ENCODE measurements around the gene GGACT.
A peak's percentile ranks its signal among the peaks of the same experiment; 100 is the strongest.
"Not testable (repeated sequence)": the region's sequence is repeated elsewhere in the genome, so short reads cannot be mapped to it uniquely, and the experiment has no call there.

Gene GGACT

DNA sequence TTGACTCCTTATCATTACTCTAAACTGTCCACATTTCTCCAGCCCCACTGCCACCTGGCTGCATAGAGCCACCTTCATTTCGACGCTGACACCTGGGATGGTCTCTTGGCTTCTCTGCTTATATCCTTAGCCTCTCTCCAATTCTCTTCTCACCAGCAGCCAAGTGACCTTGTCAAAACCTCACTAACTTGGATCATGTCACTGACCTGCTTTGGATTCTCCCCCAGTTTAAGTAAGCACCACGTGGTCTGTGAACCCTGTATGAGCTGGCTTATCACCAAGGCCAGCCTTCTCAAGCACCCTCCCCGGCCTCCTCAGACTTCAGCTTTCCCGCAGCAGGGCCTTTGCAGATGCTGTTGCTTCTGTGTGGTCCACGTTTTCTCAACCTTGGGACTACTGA is 12.3 kb upstream of the GGACT start:
- DNase-seq (ENCODE audit: low read depth): no peak

DNA sequence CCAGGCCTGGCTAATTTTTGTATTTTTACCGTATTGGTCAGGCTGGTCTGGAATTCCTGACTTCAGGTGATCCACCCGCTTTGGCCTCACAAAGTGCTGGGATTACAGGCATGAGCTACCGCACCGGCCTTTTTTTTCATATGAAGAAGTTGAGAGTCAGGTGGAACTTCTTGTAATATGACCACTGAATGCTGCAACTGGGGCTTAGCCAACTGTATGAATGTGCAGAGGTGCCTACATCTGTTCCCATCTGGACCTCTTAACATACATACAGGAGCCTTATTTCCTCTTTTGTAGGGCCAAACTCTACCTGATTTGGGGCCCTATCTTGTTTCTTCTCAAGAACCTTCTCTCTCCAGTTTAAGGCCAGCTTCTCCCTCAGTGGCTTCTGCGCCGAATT is 11.9 kb upstream of the GGACT start:
- DNase-seq (ENCODE audit: low read depth): no peak

- no peak for DNase-seq (ENCODE audit: low read depth)
These were observed 8.7 kb upstream of the GGACT start for GRCh38 chr13:100597253-100597652.

- DNase-seq (ENCODE audit: low read depth): no peak
These were observed 7.9 kb upstream of the GGACT start for GRCh38 chr13:100596516-100596915.

DNA sequence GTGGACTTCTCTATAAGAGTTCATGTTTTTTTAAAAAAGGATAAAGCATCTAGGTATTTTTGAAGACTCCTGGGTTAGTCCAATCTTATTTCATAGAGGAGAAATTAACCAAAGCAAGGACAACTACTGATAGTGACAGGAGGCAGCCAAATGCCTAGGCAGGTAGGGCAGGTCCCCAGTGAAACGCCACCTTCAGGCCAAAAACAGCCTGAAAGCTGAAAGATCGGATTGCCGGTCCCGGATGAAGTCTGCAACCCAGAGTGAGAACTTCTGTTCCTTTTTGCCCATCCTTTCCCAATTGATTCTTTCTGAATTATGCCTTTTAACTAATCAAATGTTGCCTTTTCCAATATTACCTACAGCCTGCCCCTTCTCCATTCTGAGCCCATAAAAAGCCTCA is 6.1 kb upstream of the GGACT start:
- no peak for DNase-seq (ENCODE audit: low read depth)

- DNase-seq (ENCODE audit: low read depth): no peak
These were observed 5.7 kb upstream of the GGACT start for GRCh38 chr13:100594255-100594654.

- DNase-seq (ENCODE audit: low read depth): no peak
These were observed 663 bp upstream of the GGACT start for GRCh38 chr13:100589178-100589725.

DNA sequence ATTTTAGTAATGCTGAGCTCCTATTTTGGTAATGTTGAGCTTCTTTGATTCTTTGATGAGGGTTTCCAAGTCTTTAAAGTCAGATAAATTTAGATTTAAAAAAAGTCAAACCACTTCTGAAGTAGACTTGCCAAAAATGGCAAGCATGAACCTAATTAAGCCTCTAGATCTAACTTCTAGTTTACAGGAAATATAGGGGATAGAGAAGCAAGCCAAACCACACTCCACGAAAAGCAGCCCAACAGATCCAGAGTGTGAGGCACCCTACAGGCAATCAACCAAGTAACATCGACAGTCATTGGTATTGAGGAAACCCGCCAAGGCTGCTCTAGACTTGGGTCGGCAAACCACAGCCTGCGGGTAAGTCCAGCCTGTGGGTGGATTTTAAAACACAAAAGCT is 3.7 kb downstream of the GGACT start:
- no peak for DNase-seq (ENCODE audit: low read depth)

DNA sequence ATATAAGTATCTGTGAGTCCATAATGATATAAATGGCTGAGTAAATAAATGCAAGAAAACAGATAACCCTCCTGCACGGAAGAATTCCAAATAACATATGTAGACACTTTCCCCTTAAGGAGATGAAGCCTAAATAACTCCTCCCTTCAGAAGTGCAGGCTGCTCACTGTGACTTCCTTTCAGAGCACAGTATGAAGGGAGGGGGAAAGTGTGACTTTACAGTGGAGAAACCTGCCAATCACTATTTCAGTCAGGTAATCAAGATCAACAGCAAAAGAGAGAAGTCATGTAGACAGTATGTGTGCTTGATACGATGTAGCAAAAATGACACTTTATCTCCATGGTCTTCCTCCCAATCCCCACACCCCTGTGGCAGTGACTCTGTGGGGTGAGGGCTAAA is 7.1 kb downstream of the GGACT start:
- no peak for DNase-seq (ENCODE audit: low read depth)

GRCh38 chr13:100581030-100581429 is 7.6 kb downstream of the GGACT start:
- no peak for DNase-seq (ENCODE audit: low read depth)

DNA sequence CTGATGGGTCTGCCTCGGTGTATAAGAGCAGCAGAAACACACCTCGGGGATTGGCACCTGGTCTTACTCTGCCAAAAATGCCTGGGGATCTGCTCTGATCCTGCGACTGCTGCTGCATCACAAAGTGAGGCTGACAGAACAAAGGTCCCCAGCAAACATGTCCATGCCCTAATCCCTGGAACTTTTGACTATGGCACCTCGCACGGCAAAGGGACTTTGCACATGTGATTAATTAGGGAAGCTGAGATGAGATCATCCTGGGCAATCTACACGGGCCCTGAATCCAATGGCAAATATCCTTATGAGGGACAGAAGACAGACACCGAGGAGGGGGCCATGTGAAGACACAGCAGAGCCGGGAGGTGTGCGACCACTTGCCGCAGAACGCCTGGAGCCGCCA is 8.5 kb downstream of the GGACT start:
- no peak for DNase-seq (ENCODE audit: low read depth)

GRCh38 chr13:100577239-100577638 is 11.3 kb downstream of the GGACT start:
- not testable (repeated sequence) for DNase-seq (ENCODE audit: low read depth)

DNA sequence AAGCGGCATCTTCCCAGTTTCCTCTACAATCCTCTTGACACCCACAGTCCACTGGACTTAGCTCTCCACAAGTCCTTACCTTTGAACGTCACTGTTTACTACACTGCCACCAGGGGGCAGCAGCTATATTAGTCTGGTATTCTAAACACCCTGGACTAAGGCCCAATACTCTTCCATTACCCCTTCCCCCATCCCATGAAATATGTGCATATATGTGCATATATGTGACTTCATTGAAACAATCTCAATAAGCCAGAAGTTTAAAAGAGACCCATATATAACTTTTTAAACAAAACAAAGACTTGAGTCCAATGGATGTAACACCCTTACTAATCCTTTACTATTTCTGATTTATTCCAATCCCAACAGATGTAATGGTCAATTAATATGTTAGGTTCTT is 15.5 kb downstream of the GGACT start:
- DNase-seq (ENCODE audit: low read depth): peak; percentile 56

DNA sequence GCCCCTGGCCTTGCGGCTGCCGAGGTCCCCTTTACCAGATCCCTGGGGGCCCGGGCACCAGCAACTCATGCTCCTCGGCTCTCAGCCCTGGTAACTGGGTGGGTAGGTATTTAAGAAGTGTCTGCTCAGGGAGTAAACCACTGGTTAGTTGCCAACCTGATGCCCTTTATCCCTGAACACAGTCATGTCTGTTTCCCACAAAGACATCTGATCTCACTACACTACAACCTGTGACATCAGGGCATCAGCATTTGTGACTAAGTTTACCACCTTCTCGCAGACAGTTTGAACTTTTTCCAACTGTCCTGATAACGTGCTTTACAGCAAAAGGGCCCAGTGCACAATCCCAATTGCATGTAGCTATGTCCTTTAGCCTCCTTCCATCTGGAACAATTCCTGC is 22.0 kb downstream of the GGACT start:
- no peak for DNase-seq (ENCODE audit: low read depth)

DNA sequence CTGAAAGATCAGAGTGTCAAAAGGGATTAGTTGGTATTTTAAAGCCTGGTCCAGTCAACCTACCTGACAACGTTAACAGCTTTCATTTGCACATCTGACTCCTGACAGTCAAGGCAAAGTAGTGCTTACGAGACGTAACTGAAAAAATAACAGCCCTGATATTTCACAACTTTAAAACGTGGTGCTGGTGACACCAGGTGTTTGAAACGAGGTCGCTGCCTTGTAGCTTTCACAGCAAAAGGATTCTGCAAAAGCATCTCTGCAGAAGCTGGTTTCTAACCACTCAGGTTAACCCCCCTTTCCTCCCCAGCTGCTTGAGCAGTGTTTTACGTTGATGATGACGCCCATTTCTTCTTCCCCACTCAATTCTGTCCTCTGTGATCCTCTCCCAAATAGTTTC is 23.3 kb downstream of the GGACT start:
- DNase-seq (ENCODE audit: low read depth): no peak

DNA sequence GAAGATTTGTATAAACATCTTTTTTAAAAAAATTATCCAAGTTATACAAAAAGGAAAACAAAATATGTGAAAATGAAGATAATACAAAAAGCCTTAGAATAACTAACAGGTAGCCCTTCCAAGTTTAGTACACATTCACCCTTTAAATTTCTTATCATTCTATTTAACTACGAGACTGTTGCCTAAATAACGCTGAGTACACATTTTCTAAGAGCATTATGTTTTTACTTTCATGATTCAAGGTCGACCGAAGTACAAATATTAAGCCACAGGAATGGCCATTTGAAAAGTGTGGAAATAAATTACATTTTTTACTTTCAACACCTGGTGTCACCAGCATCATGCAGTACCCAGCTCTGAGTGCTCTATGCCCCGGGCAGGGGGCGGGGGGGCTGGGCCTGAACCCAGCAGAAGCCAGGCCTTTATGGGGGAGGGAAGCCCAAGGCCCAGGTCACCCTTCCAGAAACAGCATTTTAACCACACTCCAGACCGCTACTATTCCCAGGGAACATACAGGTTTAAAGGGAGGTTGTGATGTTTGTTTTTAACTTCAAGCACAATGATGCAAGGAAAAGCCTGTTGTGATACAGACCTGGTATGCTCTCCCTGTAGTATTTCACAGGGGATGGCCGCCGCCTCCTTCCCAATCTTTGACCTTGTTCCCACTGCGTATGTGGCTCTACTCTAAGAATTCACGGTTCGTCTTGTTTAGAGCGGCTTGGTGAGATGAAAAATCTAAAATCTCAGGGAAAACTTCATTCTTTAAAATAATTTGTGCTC is 24.0 kb downstream of the GGACT start:
- no peak for DNase-seq (ENCODE audit: low read depth)

DNA sequence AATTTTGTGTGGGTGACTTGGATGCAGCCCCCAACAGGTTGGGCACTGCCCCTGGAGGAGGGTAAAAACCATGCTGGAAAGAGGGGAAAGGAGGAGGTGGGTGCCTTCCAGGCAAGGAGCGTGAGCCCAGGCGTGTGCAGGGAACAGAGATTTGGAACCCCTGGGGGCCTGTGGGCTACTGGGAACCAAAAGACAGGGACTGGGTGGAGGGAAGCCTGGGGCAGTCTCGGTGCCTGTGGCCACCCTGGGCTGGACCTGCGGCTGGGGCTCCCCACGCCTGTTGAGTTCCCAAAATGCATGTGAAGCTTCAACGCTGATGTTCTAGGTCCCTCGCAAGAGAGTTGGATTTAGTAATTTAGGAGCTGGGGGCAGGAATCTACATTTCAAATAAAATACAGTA is 24.8 kb downstream of the GGACT start:
- DNase-seq (ENCODE audit: low read depth): no peak

- no peak for DNase-seq (ENCODE audit: low read depth)
These were observed 26.9 kb downstream of the GGACT start for GRCh38 chr13:100561599-100562204.

DNA sequence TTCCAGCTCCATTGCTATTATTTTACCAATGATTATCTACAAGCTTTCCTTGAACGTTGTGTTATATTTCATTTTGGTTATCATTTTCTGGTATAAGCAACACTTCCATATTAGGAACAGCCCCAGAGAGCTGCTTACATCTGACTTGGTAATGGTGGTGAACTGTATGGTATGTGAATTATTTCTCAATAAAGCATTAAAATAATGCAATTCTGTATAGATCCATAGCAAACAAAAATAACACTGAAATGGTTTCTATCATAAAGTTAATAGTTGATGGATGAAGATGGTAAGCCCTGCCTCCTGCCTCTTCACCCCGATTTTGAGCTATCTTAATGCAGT is 27.5 kb downstream of the GGACT start:
- no peak for DNase-seq (ENCODE audit: low read depth)

GRCh38 chr13:100560498-100561157 is 28.0 kb downstream of the GGACT start:
- no peak for DNase-seq (ENCODE audit: low read depth)

GRCh38 chr13:100559886-100560285 is 28.7 kb downstream of the GGACT start:
- no peak for DNase-seq (ENCODE audit: low read depth)

DNA sequence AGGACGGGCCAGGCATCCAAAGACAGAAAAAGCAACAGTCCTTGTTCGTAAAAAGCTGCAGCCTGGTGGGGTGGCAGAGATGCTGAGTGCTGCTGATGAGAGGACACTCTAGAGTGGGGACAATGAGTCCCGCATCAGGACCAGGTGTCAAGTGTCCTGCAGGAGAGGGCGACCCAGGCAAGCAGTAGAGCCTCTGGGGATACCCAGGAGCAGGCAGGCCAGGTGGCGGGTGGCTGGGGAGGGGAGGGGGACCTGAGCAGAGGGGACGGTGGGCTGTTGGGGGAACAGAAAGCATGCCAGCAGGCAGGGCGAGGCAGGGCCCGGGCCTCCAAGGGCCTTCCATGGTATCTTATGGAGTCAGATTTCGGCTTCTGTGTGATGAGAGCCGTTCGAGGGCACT is 35.8 kb downstream of the GGACT start:
- no peak for DNase-seq (ENCODE audit: low read depth)

- DNase-seq (ENCODE audit: low read depth): no peak
These were observed 39.3 kb downstream of the GGACT start for GRCh38 chr13:100549316-100549715.
